T-helper 1 cell treated with Interleukin-12 subunit alpha and Interleukin-12 subunit beta and Interleukin-4 antibody, amounts not matched to agents 30 μg/mL and 1 μg/mL, for 36 hours (primary cell): ENCODE results near the gene GDI1.

Experiments
- H3K27ac Mint-ChIP-seq: one replicate; pipeline ENCODE4 v1.8.0; 2021; ENCODE audit warnings: mild to moderate bottlenecking, mixed read lengths
- H3K27me3 Mint-ChIP-seq: one replicate; pipeline ENCODE4 v1.8.0; 2021; ENCODE audit warnings: low read depth, mixed read lengths
- H3K36me3 Mint-ChIP-seq: one replicate; pipeline ENCODE4 v1.8.0; 2021; ENCODE audit warnings: low read depth, mixed read lengths
- H3K4me1 Mint-ChIP-seq: one replicate; pipeline ENCODE4 v1.8.0; 2021; ENCODE audit warnings: low read depth, mixed read lengths
- H3K4me3 Mint-ChIP-seq: one replicate; pipeline ENCODE4 v1.8.0; 2021; ENCODE audit warnings: mild to moderate bottlenecking, moderate library complexity, mixed read lengths
- H3K9me3 Mint-ChIP-seq: one replicate; pipeline ENCODE4 v1.8.0; 2021; ENCODE audit warnings: mixed read lengths

The GDI1 gene

DNA sequence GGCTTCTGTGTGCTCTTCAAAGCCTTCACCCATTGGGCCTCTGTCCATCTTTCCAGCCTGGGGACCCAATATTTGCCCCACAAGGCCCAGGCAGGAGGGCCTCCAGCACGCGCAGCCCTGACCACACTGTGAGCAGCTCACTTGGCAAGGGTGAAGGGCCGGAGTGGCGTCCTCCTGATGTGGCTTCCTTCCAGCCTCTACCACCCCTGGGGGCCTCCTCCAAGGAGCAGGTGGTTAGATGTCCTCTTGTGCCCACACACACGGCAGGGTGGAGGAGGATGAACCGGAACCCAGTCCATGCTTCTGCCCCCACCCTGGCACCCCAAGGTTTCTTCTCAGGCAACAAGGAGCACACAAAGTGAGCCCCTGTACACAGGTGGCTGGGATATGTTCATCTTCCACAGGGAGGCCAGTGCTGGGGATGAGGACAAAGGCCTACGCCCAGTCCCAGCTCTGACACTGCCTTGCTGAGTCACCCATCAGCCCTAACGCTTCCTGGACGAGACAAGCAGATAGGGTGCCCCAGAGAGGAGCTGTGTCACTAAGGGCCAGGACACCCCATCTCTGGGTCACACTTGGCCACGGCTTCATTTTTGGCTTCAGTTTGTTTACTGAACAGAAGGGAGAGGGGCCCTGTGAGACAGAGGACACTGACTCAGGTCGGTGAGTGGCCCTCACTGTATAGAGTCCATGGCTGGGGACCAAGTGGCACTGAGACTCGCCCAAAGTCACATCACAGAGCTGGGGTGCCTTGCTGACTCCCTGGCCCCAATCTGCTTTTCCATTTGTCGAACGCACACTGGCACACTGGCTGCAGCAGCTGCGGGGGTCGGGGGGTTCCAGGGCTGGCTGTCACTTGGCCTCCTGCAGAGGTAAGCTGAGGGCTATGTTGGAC lies 47.5 kb downstream of the GDI1 start:
- no peak overlapping the region for H3K4me3 Mint-ChIP-seq
- H3K4me1 Mint-ChIP-seq, result peaks cover 8% of the 10 kb centered on the region
- no peaks in the 10 kb centered on the region for H3K27me3 Mint-ChIP-seq
- no peaks in the 10 kb centered on the region for H3K9me3 Mint-ChIP-seq
- H3K36me3 Mint-ChIP-seq, result peaks cover 14% of the 10 kb centered on the region
- no peak overlapping the region for H3K27ac Mint-ChIP-seq

DNA sequence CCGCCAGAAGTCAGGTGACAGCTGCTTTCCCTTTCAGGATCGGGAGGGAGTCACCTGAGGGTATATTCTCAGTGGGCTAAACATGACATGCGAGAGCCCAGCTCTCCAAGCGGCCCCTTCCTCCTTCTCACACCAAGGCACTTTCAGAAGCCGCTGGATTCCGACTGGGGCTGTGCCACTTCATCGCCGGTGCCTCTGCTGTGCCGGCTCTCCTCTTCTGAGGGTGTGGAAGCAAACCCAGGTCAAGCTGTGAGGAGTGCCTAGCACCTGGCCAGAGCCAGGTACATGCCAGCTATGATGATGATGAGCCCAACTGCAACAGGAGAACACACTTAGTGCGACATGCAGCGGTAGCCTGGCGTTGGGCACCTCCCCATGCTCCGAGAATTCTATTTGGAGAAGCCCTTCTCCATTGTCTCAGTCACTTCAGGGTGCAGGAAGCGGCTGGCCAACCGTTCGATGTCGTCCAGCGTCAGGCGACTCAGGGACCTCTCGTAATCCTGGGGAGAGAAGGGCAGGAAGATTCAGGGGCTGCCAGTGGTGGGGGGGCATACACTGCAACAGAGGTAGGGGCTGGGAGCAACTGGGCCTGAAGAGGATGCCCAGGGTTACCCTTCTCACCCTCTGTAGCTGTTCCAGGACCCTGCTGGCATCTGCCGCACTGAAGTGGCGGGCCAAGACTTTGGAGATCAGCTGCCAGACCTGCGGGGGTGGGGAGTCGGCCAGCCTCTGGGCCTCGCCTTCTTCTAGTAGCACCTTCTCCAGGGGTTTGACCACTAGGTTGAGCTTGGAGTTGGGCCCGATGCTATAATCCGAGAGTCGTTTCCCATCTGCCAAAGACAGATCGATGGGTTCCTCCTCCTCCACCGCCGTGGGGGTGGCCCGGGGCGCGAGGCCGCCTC lies 48.4 kb downstream of the GDI1 start:
- Mint-ChIP-seq H3K36me3 (peaks cover 16% of the 10 kb centered on the region), H3K27ac (peak overlapping the region; percentile 57), H3K27me3 (no peaks in the 10 kb centered on the region), H3K9me3 (no peaks in the 10 kb centered on the region), H3K4me1 (peaks cover 11% of the 10 kb centered on the region), H3K4me3 (peak overlapping the region; percentile 68)

DNA sequence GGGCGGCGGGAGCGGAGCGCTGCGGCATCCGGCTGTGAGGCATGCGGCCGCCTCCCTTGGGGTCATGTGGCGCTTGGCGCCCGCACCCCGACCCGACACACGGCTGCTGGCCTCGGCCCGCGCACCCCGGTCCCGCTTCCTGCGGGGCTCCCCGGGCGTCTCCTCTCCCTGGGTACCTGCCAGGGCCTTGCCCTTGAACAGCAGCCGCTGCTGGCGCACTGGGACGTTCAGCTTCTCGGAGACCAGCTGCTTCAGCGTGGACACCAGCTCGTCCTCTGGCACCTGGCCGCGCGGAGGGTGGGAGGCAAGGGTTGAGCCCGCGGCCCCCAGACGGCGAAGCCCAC lies 49.1 kb downstream of the GDI1 start:
- H3K27me3 Mint-ChIP-seq, result no peaks in the 10 kb centered on the region
- peaks cover 16% of the 10 kb centered on the region for H3K36me3 Mint-ChIP-seq
- no peaks in the 10 kb centered on the region for H3K9me3 Mint-ChIP-seq
- peak overlapping the region; percentile 21 for H3K4me3 Mint-ChIP-seq
- H3K27ac Mint-ChIP-seq, result no peak overlapping the region
- peaks cover 11% of the 10 kb centered on the region for H3K4me1 Mint-ChIP-seq

DNA sequence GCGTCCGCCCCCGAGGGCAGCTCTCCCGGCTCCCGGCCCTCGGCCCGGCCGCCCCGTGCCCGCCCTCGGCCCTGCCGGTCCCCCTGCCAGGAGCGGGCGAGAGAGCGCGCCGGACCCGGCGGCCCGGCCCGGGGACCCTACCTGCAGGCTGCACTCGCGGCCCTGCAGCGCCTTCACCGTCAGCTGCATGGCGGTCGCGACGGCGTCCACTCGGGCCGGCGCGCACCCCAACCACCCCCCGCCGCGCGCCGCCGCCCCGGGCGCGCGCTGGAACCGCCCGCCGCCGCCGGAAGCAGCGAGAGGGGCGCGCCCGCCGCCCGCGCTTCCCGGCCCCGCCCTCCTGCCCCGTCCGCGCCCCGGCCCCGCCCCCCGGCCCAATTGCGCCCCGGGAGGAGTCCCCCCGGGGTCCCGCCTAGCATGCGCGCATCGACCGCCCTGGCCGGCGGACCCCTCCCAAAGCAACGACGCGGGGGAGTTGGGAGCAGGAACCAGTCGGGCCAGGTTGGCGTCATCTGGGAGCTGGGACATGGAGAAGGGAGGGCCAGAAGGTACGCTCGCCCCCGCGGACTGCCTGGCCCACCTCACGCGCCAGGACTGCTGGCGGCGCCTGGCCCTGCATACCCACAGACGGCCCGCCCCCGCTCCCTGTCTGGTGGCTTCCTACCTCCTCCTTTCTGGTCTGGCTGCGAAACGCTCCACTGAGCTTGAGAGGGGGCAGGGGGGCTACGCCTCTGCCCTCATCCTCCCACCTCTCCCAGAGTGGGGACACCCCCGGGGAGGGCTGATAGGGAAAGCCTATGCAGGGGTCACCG lies 49.6 kb downstream of the GDI1 start, which contains the start of gene UBL4A:
Gene UBL4A, minus strand, starts transcription at position 220 of the 812 bp plus-strand sequence. Its CDS starts 31 bp downstream, at position 189.
- Mint-ChIP-seq H3K27me3 (no peaks in the 10 kb centered on the region), H3K4me1 (peaks cover 13% of the 10 kb centered on the region), H3K9me3 (no peaks in the 10 kb centered on the region), H3K36me3 (peaks cover 16% of the 10 kb centered on the region), H3K27ac (peak within 1 kb of the TSS; percentile 57), H3K4me3 (peak within 1 kb of the TSS; percentile 72)

DNA sequence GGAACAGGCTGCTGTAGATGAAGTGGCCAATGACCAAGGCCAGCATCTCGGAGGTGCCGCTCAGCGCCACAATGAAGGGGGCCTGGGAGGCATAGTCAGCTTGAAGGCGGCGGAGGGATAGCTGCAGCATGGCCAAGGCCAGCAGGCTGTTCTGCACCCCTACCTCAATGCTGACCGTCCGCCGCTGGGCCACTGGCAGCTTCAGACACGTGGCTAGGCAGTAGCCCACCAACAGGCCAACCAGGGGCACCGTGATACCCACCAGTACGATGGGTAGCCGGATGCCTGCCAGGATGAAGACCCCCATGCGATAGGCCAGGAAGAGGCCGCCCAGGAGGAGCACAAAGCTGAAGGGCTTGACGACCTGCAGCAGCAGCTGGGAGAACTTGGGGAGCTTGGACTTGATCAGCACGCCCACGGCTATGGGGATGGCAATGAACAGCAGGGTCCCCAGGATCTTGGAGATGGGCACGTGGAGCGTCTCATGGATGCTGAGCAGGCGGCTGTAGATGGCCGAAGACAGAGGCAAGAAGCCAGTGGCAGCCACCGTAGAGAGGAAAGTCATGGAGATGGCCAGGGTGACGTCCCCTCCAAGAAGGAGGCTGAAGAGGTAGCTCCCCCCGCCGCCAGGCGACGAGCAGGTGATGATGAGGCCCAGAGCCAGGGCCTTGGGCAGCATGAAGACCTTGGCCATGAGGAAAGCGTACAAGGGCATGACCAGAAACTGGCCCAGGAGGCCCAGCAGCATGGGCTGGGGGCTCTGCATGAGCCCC lies 50.8 kb downstream of the GDI1 start:
- no peaks in the 10 kb centered on the region for H3K27me3 Mint-ChIP-seq
- H3K36me3 Mint-ChIP-seq, result peaks cover 13% of the 10 kb centered on the region
- peaks cover 13% of the 10 kb centered on the region for H3K4me1 Mint-ChIP-seq
- H3K9me3 Mint-ChIP-seq, result no peaks in the 10 kb centered on the region
- peak overlapping the region; percentile 72 for H3K4me3 Mint-ChIP-seq
- H3K27ac Mint-ChIP-seq, result no peak overlapping the region

DNA sequence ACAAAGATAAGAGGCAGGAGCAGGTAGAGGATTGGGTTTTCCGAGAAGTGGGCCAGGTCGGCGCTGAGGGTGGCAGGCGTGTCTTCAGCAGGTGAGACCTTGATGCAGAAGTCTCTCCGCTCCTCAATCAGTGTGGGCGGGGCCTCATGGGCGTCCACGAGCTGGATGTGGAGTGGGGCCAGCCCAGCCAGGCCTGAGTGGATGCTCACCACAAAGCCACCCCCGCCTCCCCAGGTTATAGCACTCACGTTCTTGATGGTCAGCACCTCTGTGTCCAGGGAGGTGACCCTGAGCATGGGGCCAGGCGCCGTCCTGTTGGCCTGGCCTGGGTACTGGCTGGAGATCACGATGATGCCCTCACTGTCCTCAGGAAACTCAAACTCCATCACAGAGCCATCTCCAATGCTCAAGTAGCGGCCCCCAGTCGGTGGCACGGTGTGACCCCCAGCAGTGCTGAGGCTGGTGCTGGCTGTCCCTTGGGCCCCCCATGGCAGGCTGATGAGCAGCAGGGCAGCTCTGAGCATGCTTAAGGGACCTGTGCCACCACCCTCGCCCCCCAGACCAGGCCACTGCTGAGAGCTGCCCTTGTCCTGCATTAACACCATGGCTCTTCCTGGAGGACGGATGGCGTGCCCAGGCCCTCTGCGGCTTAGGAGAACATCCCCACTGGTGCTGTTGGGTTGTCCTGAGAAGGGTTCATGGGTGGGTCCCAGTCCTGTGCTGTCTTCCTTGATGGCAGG lies 51.6 kb downstream of the GDI1 start:
- Mint-ChIP-seq H3K27me3 (no peaks in the 10 kb centered on the region), H3K36me3 (peaks cover 11% of the 10 kb centered on the region), H3K4me3 (no peak overlapping the region), H3K27ac (no peak overlapping the region), H3K9me3 (no peaks in the 10 kb centered on the region), H3K4me1 (peaks cover 11% of the 10 kb centered on the region)

DNA sequence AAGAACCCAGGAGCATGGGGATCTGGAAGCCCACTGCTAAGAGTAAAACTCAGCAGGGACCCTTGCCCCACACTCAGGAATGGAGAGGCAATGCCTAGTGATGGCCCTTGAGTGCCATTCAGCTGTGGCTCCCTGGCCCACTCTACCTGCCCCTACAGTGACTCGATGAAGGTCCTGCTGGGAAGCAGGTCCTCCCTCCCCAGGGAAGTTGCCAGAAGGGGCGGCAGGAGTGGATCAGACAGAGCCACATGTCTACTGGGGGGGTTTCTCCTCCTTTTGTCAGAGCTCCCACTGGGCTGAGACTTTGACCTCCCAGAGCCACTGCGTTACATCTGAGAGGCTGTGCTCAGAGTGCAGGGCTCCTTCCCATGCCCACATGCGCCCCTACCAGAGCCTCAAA lies 52.2 kb downstream of the GDI1 start:
- H3K9me3 Mint-ChIP-seq, result no peaks in the 10 kb centered on the region
- H3K27me3 Mint-ChIP-seq, result no peaks in the 10 kb centered on the region

DNA sequence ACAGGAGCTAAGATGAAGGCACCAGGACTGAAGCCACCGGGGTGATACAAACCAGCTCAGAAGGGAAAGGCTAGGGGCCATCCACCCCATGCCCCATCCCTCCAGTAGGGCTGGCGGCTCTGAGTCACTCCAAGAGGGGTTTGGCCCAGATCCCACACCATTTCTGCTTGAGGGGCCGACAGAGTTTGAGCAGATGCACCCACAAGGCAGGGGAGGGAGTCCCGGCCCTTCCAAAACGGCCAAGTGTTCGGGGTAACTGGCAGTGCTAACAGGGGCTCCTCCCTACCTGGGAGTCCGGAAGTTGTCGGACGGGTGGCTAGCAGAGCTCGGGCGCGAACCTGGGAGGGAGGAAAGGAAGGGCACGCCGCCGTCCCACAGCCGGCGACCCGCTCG lies 53.1 kb downstream of the GDI1 start:
- Mint-ChIP-seq H3K36me3 (peaks cover 8% of the 10 kb centered on the region), H3K4me3 (peak overlapping the region; percentile 89), H3K27ac (peak overlapping the region; percentile 83), H3K4me1 (peaks cover 11% of the 10 kb centered on the region), H3K9me3 (no peaks in the 10 kb centered on the region), H3K27me3 (no peaks in the 10 kb centered on the region)

More for the DNA sequence above, 52.2 kb downstream of the GDI1 start:
- peak overlapping the region; percentile 83 for H3K27ac Mint-ChIP-seq
- peaks cover 10% of the 10 kb centered on the region for H3K36me3 Mint-ChIP-seq
- peaks cover 11% of the 10 kb centered on the region for H3K4me1 Mint-ChIP-seq
- H3K4me3 Mint-ChIP-seq, result peak overlapping the region; percentile 89

DNA sequence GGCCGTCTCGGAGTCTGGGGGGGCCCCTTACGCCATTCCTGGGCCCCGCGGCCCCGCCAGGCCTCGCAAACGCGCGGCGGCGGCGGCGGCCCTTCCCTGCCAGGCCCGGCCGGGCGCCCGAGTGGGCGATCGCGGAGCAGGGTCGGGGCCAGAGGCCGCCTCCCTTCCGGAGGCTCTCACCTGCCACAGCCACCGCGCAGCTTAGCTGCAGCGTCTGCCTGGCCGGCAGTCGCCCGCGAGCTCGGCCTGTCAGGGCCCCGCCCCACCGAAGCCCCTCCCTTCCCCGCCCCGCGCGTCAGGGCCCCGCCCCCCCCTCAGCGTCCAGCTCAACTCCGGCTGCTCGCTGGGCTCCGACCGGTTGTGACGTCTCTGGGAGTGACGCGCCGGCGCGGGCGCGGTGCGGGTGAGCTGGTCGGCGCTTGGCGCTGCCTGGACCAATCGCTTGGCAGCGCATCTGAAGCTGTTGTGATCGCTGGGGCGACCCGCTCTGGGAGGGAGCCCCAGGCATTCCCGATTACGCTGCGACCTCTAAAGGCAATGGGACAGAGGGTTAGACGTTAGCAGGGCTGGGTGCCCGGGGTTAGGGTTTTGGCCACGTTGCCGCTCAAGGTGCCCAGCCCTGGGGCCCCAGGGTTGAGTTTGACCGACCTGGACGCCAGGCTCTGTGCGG lies 53.6 kb downstream of the GDI1 start, which contains the start of gene SLC10A3:
Gene SLC10A3, minus strand, starts transcription at position 216 of the 670 bp plus-strand sequence. CDS start 1,689 bp downstream, outside the sequence.
- Mint-ChIP-seq H3K9me3 (no peaks in the 10 kb centered on the region), H3K4me3 (peak within 1 kb of the TSS; percentile 89), H3K4me1 (peaks cover 11% of the 10 kb centered on the region), H3K36me3 (peaks cover 8% of the 10 kb centered on the region), H3K27ac (peak within 1 kb of the TSS; percentile 93), H3K27me3 (no peaks in the 10 kb centered on the region)
